CD1c-positive myeloid dendritic cell (primary cell): Measurements from ENCODE around the gene CLDN1.
"Not testable (repeated sequence)": the region's sequence is repeated elsewhere in the genome, so short reads cannot be mapped to it uniquely, and the experiment has no call there.

ENCODE experiments used
- DNase-seq: peaks from one replicate; pipeline ENCODE4 v3.0.0-alpha.2; 2016; ENCODE audit errors: extremely low spot score

The CLDN1 gene

GRCh38 chr3:190293621-190294020 is 28.6 kb downstream of the CLDN1 start:
- DNase-seq = no peak

GRCh38 chr3:190291994-190292584 is 30.2 kb downstream of the CLDN1 start:
- DNase-seq = no peak

- DNase-seq = no peak
These were observed 32.3 kb downstream of the CLDN1 start for GRCh38 chr3:190289989-190290388.

- DNase-seq = no peak
These were observed 33.4 kb downstream of the CLDN1 start for GRCh38 chr3:190288836-190289235.

- DNase-seq = no peak
These were observed 36.2 kb downstream of the CLDN1 start for GRCh38 chr3:190286014-190286413.

- no peak for DNase-seq
These were observed 40.8 kb downstream of the CLDN1 start for GRCh38 chr3:190281308-190282051.

- no peak for DNase-seq
These were observed 42.6 kb downstream of the CLDN1 start for GRCh38 chr3:190279690-190280089.

GRCh38 chr3:190272747-190273146 is 49.5 kb downstream of the CLDN1 start:
- DNase-seq = no peak

GRCh38 chr3:190269101-190269500 is 53.1 kb downstream of the CLDN1 start:
- DNase-seq = no peak

GRCh38 chr3:190267464-190267863 is 54.8 kb downstream of the CLDN1 start:
- DNase-seq = not testable (repeated sequence)

- DNase-seq = no peak
These were observed 55.3 kb downstream of the CLDN1 start for GRCh38 chr3:190266913-190267290.

GRCh38 chr3:190266265-190266912 is 55.9 kb downstream of the CLDN1 start:
- DNase-seq = no peak

GRCh38 chr3:190265796-190266195 is 56.5 kb downstream of the CLDN1 start:
- DNase-seq = no peak

GRCh38 chr3:190265126-190265525 is 57.1 kb downstream of the CLDN1 start:
- no peak for DNase-seq

GRCh38 chr3:190261740-190262139 is 60.5 kb downstream of the CLDN1 start:
- no peak for DNase-seq

GRCh38 chr3:190261015-190261414 is 61.2 kb downstream of the CLDN1 start:
- no peak for DNase-seq

- no peak for DNase-seq
These were observed 61.9 kb downstream of the CLDN1 start for GRCh38 chr3:190260301-190260700.

GRCh38 chr3:190258634-190259033 is 63.6 kb downstream of the CLDN1 start:
- DNase-seq = no peak
